Mucosa of stomach (tissue), 1 donor: ENCODE results near the gene IL17C.

Experiments
- H3K27me3 ChIP-seq: one replicate; pipeline ENCODE4 v1.7.0; 2013; ENCODE audit warnings: mild to moderate bottlenecking, low read length; ENCODE audit not compliant: control insufficient read depth, insufficient read depth
- H3K36me3 ChIP-seq: one replicate; pipeline ENCODE4 v1.7.0; 2013; ENCODE audit warnings: low read length; ENCODE audit not compliant: control insufficient read depth, insufficient read depth
- H3K4me1 ChIP-seq: one replicate; pipeline ENCODE4 v1.7.0; 2013; ENCODE audit warnings: mild to moderate bottlenecking, low read length; ENCODE audit not compliant: control insufficient read depth, insufficient read depth
- H3K4me3 ChIP-seq: one replicate; pipeline ENCODE4 v1.7.0; 2013; ENCODE audit warnings: low read length
- H3K9ac ChIP-seq: one replicate; pipeline ENCODE4 v1.7.0; 2013; ENCODE audit warnings: mild to moderate bottlenecking, low read length, moderate library complexity
- H3K9me3 ChIP-seq: one replicate; pipeline ENCODE4 v1.7.0; 2013; ENCODE audit warnings: mild to moderate bottlenecking, low read length, moderate library complexity; ENCODE audit not compliant: control insufficient read depth
- donor health status: Pancreatic carcinoma.

Gene IL17C

DNA sequence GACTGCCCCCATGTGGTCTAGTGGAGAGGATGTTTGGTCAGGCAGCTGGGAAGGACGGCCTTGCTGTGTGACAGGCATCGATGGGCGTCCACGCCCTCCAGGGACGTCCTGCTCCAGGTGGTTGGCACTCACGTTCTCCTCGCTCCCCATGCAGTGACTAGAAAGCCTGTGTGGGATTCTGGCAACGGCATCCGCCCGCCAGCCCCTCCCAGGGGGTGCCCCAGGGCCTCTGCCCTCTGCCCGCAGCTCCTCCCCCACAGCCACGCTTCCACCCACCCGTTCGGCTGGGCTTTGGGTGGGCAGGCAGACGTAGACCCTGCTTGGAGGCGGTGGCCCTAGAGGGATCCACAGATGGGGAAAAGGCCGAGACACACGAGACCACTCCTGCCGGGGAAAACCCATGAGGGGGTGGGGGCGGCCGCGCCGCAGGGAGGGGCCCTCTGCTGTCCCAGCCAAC, 4.7 kb upstream of the IL17C start:
- Histone ChIP-seq H3K9ac (no peak overlapping the region), H3K9me3 (no peaks in the 10 kb centered on the region), H3K36me3 (no peaks in the 10 kb centered on the region), H3K4me1 (peaks cover 18% of the 10 kb centered on the region), H3K27me3 (peaks cover 29% of the 10 kb centered on the region), H3K4me3 (no peak overlapping the region)

- Histone ChIP-seq H3K27me3 (peaks cover 35% of the 10 kb centered on the region), H3K4me3 (peak overlapping the region; percentile 2), H3K9ac (no peak overlapping the region), H3K9me3 (no peaks in the 10 kb centered on the region), H3K36me3 (no peaks in the 10 kb centered on the region), H3K4me1 (peaks cover 24% of the 10 kb centered on the region)
Measured at GRCh38 chr16:88634141-88634993, 4.0 kb upstream of the IL17C start.

- no peaks in the 10 kb centered on the region for H3K9me3 ChIP-seq
- no peak overlapping the region for H3K4me3 ChIP-seq
- H3K9ac ChIP-seq, result no peak overlapping the region
- peaks cover 32% of the 10 kb centered on the region for H3K4me1 ChIP-seq
- no peaks in the 10 kb centered on the region for H3K36me3 ChIP-seq
- peaks cover 43% of the 10 kb centered on the region for H3K27me3 ChIP-seq
Measured at GRCh38 chr16:88634994-88635670, 3.2 kb upstream of the IL17C start.

- Histone ChIP-seq H3K27me3 (peaks cover 50% of the 10 kb centered on the region), H3K4me3 (no peak overlapping the region), H3K9me3 (no peaks in the 10 kb centered on the region), H3K9ac (no peak overlapping the region), H3K36me3 (no peaks in the 10 kb centered on the region), H3K4me1 (peaks cover 32% of the 10 kb centered on the region)
Measured at GRCh38 chr16:88635671-88636319, 2.6 kb upstream of the IL17C start.

DNA sequence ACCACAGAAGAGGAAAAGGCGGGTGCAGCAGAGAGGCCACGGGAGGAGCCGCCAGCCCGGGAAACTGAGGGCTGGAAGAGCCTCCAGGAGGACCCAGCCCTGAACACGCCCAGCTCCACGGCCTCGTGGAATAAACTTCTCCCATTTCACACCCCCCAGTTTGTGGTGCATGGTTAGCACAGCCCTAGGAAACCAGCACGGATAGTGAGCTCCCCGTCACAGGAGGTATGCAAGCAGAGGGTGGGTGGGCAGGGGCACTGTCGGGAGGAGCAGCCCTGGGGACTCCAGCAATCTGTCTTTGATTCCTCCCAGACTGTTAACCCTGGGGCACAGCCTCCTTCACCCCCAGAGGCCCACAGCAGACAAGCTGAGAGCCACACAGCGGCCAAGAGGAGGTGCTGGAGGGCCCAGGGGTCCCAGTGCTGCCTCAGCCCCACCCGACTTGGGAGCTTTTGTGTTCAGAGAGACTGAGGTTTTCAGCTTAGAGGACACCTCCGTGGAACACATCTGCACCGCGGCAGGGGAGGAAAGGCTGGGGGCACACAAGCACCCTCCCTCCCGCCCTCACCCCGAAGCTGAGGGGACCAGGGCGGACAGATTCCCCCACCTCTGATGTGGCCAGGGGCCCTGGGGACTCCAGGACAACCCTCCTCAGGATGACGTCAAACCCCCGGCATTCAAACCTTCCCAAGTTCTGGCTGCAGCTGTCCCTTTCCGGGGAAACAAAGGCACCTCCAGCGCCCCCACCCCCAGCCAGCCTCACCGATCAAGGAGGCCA, 1.7 kb upstream of the IL17C start:
- Histone ChIP-seq H3K27me3 (peaks cover 55% of the 10 kb centered on the region), H3K9ac (no peak overlapping the region), H3K4me3 (no peak overlapping the region), H3K36me3 (no peaks in the 10 kb centered on the region), H3K4me1 (peaks cover 32% of the 10 kb centered on the region), H3K9me3 (no peaks in the 10 kb centered on the region)

DNA sequence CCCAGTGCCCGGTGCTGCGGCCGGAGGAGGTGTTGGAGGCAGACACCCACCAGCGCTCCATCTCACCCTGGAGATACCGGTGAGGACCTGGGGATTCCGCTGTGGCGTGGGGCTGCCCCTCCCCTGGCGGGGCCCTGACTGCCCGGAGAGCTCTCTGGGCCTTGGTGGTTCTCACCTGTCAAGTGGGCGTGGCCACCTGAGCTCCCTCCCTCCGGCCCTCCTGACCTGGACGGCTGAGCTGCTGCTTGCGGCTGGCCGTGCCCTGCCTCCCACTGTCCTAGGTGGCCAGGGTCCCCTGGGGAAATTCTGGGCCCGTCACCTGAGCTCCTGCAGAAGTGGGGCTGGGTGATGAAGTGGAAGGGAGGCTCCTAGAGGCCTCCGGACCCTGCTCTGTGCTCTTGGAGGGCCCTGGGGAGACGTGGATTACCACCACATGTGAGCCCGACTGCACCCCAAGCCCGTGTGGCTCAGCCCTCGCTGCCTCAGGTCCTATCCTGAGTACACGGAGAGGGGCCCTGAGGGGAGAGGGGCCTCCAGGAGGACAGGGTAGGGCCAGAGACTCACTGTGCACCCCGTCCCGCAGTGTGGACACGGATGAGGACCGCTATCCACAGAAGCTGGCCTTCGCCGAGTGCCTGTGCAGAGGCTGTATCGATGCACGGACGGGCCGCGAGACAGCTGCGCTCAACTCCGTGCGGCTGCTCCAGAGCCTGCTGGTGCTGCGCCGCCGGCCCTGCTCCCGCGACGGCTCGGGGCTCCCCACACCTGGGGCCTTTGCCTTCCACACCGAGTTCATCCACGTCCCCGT, 1.1 kb downstream of the IL17C start:
- Histone ChIP-seq H3K4me1 (peaks cover 26% of the 10 kb centered on the region), H3K9me3 (no peaks in the 10 kb centered on the region), H3K9ac (no peak overlapping the region), H3K4me3 (no peak overlapping the region), H3K27me3 (peaks cover 48% of the 10 kb centered on the region), H3K36me3 (no peaks in the 10 kb centered on the region)

GRCh38 chr16:88640039-88640495, 1.7 kb downstream of the IL17C start:
- H3K4me3 ChIP-seq, result no peak overlapping the region

GRCh38 chr16:88640498-88641247, 2.3 kb downstream of the IL17C start:
- peaks cover 39% of the 10 kb centered on the region for H3K27me3 ChIP-seq
- H3K36me3 ChIP-seq, result no peaks in the 10 kb centered on the region
- H3K9ac ChIP-seq, result no peak overlapping the region
- H3K4me1 ChIP-seq, result peaks cover 20% of the 10 kb centered on the region
- no peak overlapping the region for H3K4me3 ChIP-seq
- H3K9me3 ChIP-seq, result no peaks in the 10 kb centered on the region

More at GRCh38 chr16:88640039-88640495, 1.7 kb downstream of the IL17C start:
- Histone ChIP-seq H3K27me3 (peaks cover 44% of the 10 kb centered on the region), H3K36me3 (no peaks in the 10 kb centered on the region), H3K4me1 (peaks cover 22% of the 10 kb centered on the region), H3K9me3 (no peaks in the 10 kb centered on the region), H3K9ac (no peak overlapping the region)

DNA sequence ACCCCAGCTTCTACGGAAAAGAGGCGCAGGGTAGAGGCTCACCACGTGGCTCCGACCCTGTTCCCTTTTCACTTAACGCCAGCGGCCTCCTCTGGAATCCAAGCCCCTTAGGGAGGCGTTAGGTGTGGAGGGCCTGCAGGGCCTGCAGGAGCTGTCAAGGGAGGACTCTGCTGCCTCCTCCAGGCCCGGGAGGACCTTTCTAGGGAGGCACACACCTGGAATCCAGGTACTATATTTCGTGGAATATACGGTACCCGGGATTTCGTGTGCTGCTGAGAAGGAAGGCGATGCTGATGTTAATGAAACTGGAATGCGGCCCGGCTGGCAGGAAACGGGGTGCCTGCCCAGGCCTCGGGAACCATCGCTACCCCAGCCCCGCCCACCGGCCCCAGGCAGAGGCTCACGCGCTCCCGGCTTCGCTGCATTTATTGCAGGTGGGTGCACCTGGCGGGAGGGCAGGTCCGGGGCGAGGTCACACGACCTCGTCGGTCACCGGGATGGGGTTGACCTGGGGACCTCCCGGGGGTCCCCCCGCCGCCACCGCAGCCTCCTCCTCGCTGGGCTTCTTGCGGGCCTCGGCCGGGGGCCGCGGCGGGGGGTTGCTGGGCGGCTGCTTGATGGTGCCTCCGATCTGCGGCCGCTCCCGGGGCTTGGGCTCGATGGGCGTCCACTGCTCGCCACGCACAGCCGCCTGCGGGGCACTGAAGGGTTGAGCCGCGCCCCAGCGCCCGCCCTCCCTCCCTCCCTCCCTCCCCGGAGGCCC, 4.7 kb downstream of the IL17C start:
- H3K9ac ChIP-seq, result no peak overlapping the region
- H3K4me1 ChIP-seq, result peaks cover 20% of the 10 kb centered on the region
- no peaks in the 10 kb centered on the region for H3K36me3 ChIP-seq
- H3K9me3 ChIP-seq, result no peaks in the 10 kb centered on the region
- no peak overlapping the region for H3K4me3 ChIP-seq
- peaks cover 33% of the 10 kb centered on the region for H3K27me3 ChIP-seq

DNA sequence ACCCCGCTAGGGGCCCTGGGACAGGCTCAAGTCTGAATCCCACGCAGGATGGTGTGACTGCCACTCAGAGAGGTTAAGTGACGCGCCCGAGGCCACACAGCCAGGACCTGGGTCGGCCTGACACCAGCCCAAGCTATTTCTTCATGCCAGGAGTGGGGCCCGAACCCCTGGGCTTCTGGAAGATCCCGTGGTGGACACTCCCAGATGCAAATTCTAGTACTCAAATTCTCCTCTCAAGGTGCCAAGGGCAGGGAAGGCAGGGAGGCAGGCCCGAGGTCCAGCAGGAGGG, 5.2 kb downstream of the IL17C start:
- Histone ChIP-seq H3K9ac (no peak overlapping the region), H3K27me3 (peaks cover 27% of the 10 kb centered on the region), H3K36me3 (no peaks in the 10 kb centered on the region), H3K4me3 (no peak overlapping the region), H3K9me3 (no peaks in the 10 kb centered on the region), H3K4me1 (peaks cover 16% of the 10 kb centered on the region)
